GM23338 (cell line): ENCODE data around the gene PPM1L. TPM values are rescaled to one million over a fixed set of nuclear protein-coding genes. Genes with fewer than 3 reads are reported as not detected.

Experiments
- ATAC-seq: fragments of 200-7000 bp; cut with Tn5 transposase; 3 replicates; pipeline ENCODE4 v1.9.1; 2020
- DNase-seq: peaks from one replicate; pipeline ENCODE4 v3.0.0-alpha.2; 2015; ENCODE audit warnings: low spot score
- H2AFZ ChIP-seq: fragments of 200-600 bp; sonication (generic); 2 replicates; pipeline ENCODE4 v1.8.0; 2016; ENCODE audit warnings: antibody characterized with exemption, mild to moderate bottlenecking, moderate library complexity
- H3F3A ChIP-seq: fragments of 200-600 bp; sonication (generic); replicated peaks from 2 replicates; pipeline ENCODE4 v1.8.0; 2017; ENCODE audit warnings: antibody characterized with exemption, mixed run types, low read depth
- H3K27ac ChIP-seq: fragments of 200-600 bp; sonication (generic); 2 replicates; pipeline ENCODE4 v1.6.1; 2016; ENCODE audit warnings: low read depth
- H3K27me3 ChIP-seq: fragments of 200-600 bp; sonication (generic); 2 replicates; pipeline ENCODE4 v1.8.0; 2016; ENCODE audit warnings: mild to moderate bottlenecking, mixed run types, moderate library complexity; ENCODE audit not compliant: insufficient read depth
- H3K36me3 ChIP-seq: fragments of 200-600 bp; sonication (generic); 2 replicates; pipeline ENCODE4 v1.8.0; 2016; ENCODE audit warnings: mild to moderate bottlenecking; ENCODE audit not compliant: insufficient read depth
- H3K4me1 ChIP-seq: fragments of 200-600 bp; sonication (generic); 2 replicates; pipeline ENCODE4 v1.8.0; 2016; ENCODE audit warnings: mild to moderate bottlenecking, moderate library complexity; ENCODE audit not compliant: insufficient read depth
- H3K4me2 ChIP-seq: fragments of 200-600 bp; sonication (generic); 2 replicates; pipeline ENCODE4 v1.7.1; 2017; ENCODE audit warnings: mixed run types
- H3K4me3 ChIP-seq: fragments of 200-600 bp; sonication (generic); 2 replicates; pipeline ENCODE4 v1.6.1; 2016; ENCODE audit warnings: mixed run types
- H3K79me2 ChIP-seq: fragments of 200-600 bp; sonication (generic); replicated peaks from 2 replicates; pipeline ENCODE4 v1.8.0; 2017; ENCODE audit warnings: mild to moderate bottlenecking; ENCODE audit not compliant: insufficient read depth
- H3K9me2 ChIP-seq: fragments of 200-600 bp; sonication (generic); 2 replicates; pipeline ENCODE4 v1.8.0; 2017; ENCODE audit not compliant: insufficient read depth
- H4K20me1 ChIP-seq: fragments of 200-600 bp; sonication (generic); replicated peaks from 2 replicates; pipeline ENCODE4 v1.8.0; 2017; ENCODE audit warnings: mild to moderate bottlenecking; ENCODE audit not compliant: insufficient read depth
- H3K27ac Mint-ChIP-seq: 2 replicates; pipeline ENCODE4 v1.8.0; 2020; ENCODE audit warnings: inconsistent platforms, mild to moderate bottlenecking, moderate library complexity, mixed read lengths
- H3K27me3 Mint-ChIP-seq: 3 replicates; pipeline ENCODE4 v1.8.0; 2022; ENCODE audit warnings: low read depth, mild to moderate bottlenecking, moderate library complexity, mixed read lengths, inconsistent platforms; ENCODE audit not compliant: insufficient read depth, poor library complexity
- H3K36me3 Mint-ChIP-seq: 3 replicates; pipeline ENCODE4 v1.8.0; 2021; ENCODE audit warnings: low read depth, mild to moderate bottlenecking, inconsistent platforms, moderate library complexity, mixed read lengths
- H3K4me1 Mint-ChIP-seq: 3 replicates; pipeline ENCODE4 v1.8.0; 2020; ENCODE audit warnings: mild to moderate bottlenecking, inconsistent platforms, mixed read lengths
- H3K4me3 Mint-ChIP-seq: 3 replicates; pipeline ENCODE4 v1.8.0; 2021; ENCODE audit warnings: moderate library complexity, mild to moderate bottlenecking, inconsistent platforms, mixed read lengths
- H3K9me3 Mint-ChIP-seq: 3 replicates; pipeline ENCODE4 v1.8.0; 2020; ENCODE audit warnings: moderate library complexity, mild to moderate bottlenecking, inconsistent platforms, mixed read lengths
- CREB1 ChIP-seq: fragments of 250-450 bp; sonication (Bioruptor Pico); IDR thresholded peaks from 2 replicates; pipeline ENCODE4 v1.5.0; 2020; ENCODE audit warnings: low read depth, mild to moderate bottlenecking, moderate library complexity
- CTCF ChIP-seq, 2 experiments: fragments of 200-600 bp in 1 of 2; sonication (generic) in 1 of 2; conservative IDR thresholded peaks; 2 replicates each; pipeline versions ENCODE4 v1.5.1 to v1.6.1; 2016 to 2017; ENCODE audit warnings: antibody characterized with exemption in 2 of 2, low read depth in 2 of 2, mild to moderate bottlenecking in 2 of 2, moderate library complexity in 1 of 2
- ETS1 ChIP-seq: IDR thresholded peaks from 2 replicates; pipeline ENCODE4 v1.6.1; 2016; ENCODE audit warnings: antibody characterized with exemption
- EZH2 ChIP-seq: fragments of 200-600 bp; sonication (generic); IDR thresholded peaks from one replicate; pipeline ENCODE4 v1.8.0; 2017; ENCODE audit warnings: antibody characterized with exemption, mild to moderate bottlenecking, low read depth; ENCODE audit not compliant: unreplicated experiment
- EZH2phosphoT487 ChIP-seq: fragments of 200-600 bp; sonication (generic); IDR thresholded peaks from one replicate; pipeline ENCODE4 v1.8.1; 2018; ENCODE audit warnings: antibody characterized with exemption; ENCODE audit not compliant: unreplicated experiment
- JUNB ChIP-seq: IDR thresholded peaks from one replicate; pipeline ENCODE4 v1.6.1; 2016; ENCODE audit warnings: antibody characterized with exemption; ENCODE audit not compliant: unreplicated experiment
- POLR2AphosphoS5 ChIP-seq: IDR thresholded peaks from 2 replicates; pipeline ENCODE4 v1.6.1; 2016; ENCODE audit warnings: antibody characterized with exemption, low read depth
- STAT1 ChIP-seq: IDR thresholded peaks from one replicate; pipeline ENCODE4 v1.6.1; 2016; ENCODE audit warnings: antibody characterized with exemption; ENCODE audit not compliant: unreplicated experiment
- ZNF114 ChIP-seq: fragments of 250-450 bp; sonication (Bioruptor Pico); IDR thresholded peaks from 2 replicates; pipeline ENCODE4 v1.5.0; 2020; ENCODE audit warnings: mild to moderate bottlenecking, moderate library complexity
- ZNF331 ChIP-seq: fragments of 250-450 bp; sonication (Bioruptor Pico); IDR thresholded peaks from 2 replicates; pipeline ENCODE4 v1.5.0; 2020; ENCODE audit warnings: low read depth, mild to moderate bottlenecking, moderate library complexity
- ZNF462 ChIP-seq: fragments of 250-450 bp; sonication (Bioruptor Pico); IDR thresholded peaks from 2 replicates; pipeline ENCODE4 v1.5.0; 2020; ENCODE audit warnings: mild to moderate bottlenecking, moderate library complexity
- polyA plus RNA-seq: library from polyadenylated mRNA; unstranded; fragments of >200 nt; fragmentation: Nextera tagmentation; extraction: Ambion mirVana; gene quantifications from 2 replicates; pipeline ENCODE4 v1.2.1, GENCODE V29; 2016
- total RNA-seq: library from RNA; depleted of rRNA; stranded (reverse); fragments of >200 nt; shearing (Covaris generic); gene quantifications from 2 replicates; pipeline ENCODE4 v1.2.3, GENCODE V29; 2014
- TF ChIP-seq, protein P1 (sequence below): IDR thresholded peaks from one replicate; pipeline ENCODE4 v1.6.1; 2018; ENCODE audit warnings: antibody characterized with exemption; ENCODE audit not compliant: unreplicated experiment

PPM1L gene
- total and polyA plus RNA-seq, 2 experiments from 2014 or later = 3.9 to 26.4 TPM

GRCh38 chr3:161066930-161067329 is 310.9 kb downstream of the PPM1L start (continued):
- TF ChIP-seq ZNF114 (CRISPR knock-in tag) (no peak), CTCF (conservative IDR thresholded peaks at IDR 0.05; ENCODE audit: low read depth in 2 of 2) (no peak)

DNA sequence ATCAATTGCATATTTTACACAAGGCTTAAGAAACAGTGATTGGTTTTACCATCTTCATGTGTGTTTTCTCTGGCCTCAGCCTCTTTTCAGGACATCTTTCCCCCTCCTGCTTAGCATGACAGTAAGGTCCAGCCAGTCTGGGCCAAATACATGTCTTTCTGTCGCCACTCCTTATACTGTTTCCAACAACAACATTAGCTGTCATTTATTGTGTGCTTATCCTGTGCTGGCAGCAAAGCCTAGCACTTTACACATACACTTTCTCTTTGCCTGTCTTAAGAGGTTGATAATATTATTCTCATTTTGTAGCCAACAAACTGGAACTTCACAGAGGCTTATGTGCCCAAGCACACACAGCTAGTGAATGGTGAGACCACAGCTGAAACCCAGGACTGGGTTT is 311.3 kb downstream of the PPM1L start:
- Mint-ChIP-seq H3K27ac (no peak overlapping the region), H3K27me3 (peaks cover 2% of the 10 kb centered on the region), H3K4me3 (no peak overlapping the region), H3K36me3 (peaks cover 3% of the 10 kb centered on the region; the same call in 1 of the 3 replicates), H3K9me3 (no peaks in the 10 kb centered on the region), H3K4me1 (peaks cover 17% of the 10 kb centered on the region; the same call in 2 of the 3 replicates)
- no peaks in the 10 kb centered on the region for H3F3A ChIP-seq
- no peak overlapping the region for H2AFZ ChIP-seq
- H3K79me2 ChIP-seq = no peaks in the 10 kb centered on the region
- no peaks in the 10 kb centered on the region for H4K20me1 ChIP-seq
- no peak overlapping the region for H3K27ac ChIP-seq
- H3K9me2 ChIP-seq = no peaks in the 10 kb centered on the region
- ATAC-seq (no peak), DNase-seq (no peak)
- no peaks in the 10 kb centered on the region for H3K36me3 ChIP-seq
- no peaks in the 10 kb centered on the region for H3K27me3 ChIP-seq
- H3K4me3 ChIP-seq = no peak overlapping the region
- H3K4me2 ChIP-seq = no peak overlapping the region
- no peaks in the 10 kb centered on the region for H3K4me1 ChIP-seq
- TF ChIP-seq STAT1 (no peak), ETS1 (no peak), CREB1 (CRISPR knock-in tag) (no peak), POLR2AphosphoS5 (no peak), EZH2 (no peak), EZH2phosphoT487 (no peak), ZNF331 (CRISPR knock-in tag) (no peak), ZNF462 (CRISPR knock-in tag) (no peak), JUNB (no peak)
- TF ChIP-seq, protein P1, sequence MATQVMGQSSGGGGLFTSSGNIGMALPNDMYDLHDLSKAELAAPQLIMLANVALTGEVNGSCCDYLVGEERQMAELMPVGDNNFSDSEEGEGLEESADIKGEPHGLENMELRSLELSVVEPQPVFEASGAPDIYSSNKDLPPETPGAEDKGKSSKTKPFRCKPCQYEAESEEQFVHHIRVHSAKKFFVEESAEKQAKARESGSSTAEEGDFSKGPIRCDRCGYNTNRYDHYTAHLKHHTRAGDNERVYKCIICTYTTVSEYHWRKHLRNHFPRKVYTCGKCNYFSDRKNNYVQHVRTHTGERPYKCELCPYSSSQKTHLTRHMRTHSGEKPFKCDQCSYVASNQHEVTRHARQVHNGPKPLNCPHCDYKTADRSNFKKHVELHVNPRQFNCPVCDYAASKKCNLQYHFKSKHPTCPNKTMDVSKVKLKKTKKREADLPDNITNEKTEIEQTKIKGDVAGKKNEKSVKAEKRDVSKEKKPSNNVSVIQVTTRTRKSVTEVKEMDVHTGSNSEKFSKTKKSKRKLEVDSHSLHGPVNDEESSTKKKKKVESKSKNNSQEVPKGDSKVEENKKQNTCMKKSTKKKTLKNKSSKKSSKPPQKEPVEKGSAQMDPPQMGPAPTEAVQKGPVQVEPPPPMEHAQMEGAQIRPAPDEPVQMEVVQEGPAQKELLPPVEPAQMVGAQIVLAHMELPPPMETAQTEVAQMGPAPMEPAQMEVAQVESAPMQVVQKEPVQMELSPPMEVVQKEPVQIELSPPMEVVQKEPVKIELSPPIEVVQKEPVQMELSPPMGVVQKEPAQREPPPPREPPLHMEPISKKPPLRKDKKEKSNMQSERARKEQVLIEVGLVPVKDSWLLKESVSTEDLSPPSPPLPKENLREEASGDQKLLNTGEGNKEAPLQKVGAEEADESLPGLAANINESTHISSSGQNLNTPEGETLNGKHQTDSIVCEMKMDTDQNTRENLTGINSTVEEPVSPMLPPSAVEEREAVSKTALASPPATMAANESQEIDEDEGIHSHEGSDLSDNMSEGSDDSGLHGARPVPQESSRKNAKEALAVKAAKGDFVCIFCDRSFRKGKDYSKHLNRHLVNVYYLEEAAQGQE = no peak
